Measurements from ENCODE around the gene LIMCH1.
"Not testable (repeated sequence)": the region's sequence is repeated elsewhere in the genome, so short reads cannot be mapped to it uniquely, and the experiment has no call there.

The LIMCH1 gene

DNA sequence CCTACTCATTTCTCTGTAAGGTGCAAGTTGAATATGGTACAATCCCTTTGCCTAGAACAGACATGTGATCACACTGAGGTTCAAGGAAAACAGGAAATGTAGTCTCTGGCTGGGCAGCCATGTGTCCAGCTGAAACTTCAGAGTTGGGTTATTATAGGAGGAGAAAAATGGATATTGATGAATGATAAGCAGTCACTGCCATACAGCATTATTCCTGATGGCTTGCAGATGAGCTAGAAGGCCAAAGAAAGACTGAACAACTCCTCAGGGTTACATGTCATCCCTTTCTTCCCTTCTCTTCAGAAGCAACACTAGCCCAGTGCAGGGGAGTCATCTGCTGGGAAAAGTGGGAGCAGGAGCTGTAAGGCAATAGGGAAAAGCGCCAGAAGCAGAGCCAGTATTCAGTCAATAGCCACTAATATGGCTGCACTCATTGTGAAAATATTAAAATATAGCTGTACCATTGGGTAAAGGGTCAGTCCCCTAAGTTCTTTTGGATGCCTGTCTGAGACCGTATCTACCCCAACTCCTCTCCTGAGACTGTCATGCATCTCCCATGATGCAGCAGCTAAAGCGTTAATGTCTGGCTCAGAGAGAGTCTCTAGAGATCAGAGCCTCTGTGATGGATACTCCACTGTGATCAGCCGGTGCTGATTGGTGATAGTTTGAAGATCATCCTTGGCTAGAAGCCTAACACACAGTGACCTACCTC lies 190.1 kb downstream of the LIMCH1 start:
- no peak for DNase-seq (ENCODE audit: low spot score)

- DNase-seq (ENCODE audit: low spot score) = no peak
Observed at GRCh38 chr4:41728573-41728913, 190.6 kb downstream of the LIMCH1 start.

- DNase-seq (ENCODE audit: low spot score) = no peak
Observed at GRCh38 chr4:41731569-41732126, 193.7 kb downstream of the LIMCH1 start.

DNA sequence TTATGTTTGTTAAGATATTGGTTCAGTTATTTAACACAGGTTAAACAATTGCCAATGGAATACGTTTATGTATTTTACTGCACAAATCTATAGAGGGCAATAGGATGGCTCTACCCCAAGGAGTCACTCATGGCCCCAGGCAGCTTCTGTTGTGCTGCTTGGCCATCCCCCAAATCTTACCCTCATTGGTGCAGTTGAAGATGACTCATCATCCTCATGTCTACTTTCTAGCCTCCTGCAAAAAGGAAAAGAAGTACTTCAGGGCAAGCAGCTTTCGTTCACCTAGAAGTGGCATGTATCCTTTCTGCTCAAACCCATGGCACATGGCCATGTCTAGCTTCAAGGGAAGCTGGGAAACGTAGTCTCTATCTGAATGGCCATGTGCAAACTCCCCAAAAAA lies 196.4 kb downstream of the LIMCH1 start:
- no peak for DNase-seq (ENCODE audit: low spot score)

GRCh38 chr4:41737491-41737890 lies 199.5 kb downstream of the LIMCH1 start:
- DNase-seq (ENCODE audit: low spot score) = not testable (repeated sequence)

DNA sequence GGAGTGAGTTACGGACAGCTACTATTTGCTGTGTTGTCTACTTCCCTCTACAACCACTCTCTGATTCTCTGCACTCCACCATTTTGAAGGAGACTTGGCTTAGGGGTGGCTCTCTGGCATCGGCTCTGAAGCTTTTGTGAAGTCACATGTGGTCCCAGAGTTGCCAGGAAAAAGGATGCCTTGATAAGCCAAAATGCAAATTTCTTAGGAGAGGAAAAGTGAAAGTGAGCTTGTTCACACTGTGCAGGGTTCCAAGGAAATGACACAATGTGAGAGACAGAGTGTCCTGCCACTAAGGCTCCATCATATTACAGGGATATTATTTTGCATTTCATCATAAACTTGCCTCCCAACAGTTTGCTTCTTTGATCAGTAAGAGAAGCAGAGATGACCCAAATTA lies 203.4 kb downstream of the LIMCH1 start:
- no peak for DNase-seq (ENCODE audit: low spot score)

- no peak for DNase-seq (ENCODE audit: low spot score)
Observed at GRCh38 chr4:41744572-41745291, 206.8 kb downstream of the LIMCH1 start.

GRCh38 chr4:41745292-41746024 lies 207.5 kb downstream of the LIMCH1 start:
- no peak for DNase-seq (ENCODE audit: low spot score)

GRCh38 chr4:41746025-41746439 lies 208.1 kb downstream of the LIMCH1 start:
- no peak for DNase-seq (ENCODE audit: low spot score)

DNA sequence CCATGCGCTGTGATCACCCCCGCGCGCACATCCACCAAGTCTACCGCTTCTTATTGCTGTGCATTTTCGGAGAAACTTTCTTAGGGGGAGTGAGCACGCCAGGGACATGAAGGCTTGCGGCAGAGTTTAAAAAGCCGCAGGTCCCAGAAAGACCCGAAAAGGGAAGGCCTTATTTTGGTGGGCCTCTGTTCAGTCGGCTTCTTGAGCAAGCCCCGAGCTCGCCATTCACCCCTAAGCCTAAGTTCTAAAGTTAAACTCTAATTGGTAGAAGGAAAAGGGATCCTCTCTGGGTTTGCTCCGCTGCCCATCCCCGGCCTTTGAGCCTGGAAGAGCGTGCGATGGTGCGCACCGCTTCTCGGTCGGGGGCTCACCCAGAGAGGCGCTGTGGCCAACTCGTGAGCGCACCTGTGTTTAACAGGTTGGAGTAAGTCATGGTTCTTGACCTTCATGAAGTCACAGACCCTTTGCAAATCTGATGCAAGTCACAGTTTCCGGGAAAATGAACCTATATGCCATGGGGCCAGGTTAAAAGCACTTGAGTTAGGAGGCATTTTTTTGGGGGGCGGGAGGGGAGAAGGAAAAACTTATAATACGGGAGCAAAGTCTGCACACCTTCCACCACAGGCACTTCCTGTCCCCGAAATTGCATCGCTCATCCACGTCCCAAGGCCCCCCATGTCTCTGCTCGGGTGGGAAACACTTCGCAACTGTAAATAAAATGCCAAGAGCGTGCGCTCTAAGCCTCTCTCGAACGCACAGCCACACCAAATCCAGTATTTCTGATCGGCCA lies 208.7 kb downstream of the LIMCH1 start:
- no peak for DNase-seq (ENCODE audit: low spot score)

DNA sequence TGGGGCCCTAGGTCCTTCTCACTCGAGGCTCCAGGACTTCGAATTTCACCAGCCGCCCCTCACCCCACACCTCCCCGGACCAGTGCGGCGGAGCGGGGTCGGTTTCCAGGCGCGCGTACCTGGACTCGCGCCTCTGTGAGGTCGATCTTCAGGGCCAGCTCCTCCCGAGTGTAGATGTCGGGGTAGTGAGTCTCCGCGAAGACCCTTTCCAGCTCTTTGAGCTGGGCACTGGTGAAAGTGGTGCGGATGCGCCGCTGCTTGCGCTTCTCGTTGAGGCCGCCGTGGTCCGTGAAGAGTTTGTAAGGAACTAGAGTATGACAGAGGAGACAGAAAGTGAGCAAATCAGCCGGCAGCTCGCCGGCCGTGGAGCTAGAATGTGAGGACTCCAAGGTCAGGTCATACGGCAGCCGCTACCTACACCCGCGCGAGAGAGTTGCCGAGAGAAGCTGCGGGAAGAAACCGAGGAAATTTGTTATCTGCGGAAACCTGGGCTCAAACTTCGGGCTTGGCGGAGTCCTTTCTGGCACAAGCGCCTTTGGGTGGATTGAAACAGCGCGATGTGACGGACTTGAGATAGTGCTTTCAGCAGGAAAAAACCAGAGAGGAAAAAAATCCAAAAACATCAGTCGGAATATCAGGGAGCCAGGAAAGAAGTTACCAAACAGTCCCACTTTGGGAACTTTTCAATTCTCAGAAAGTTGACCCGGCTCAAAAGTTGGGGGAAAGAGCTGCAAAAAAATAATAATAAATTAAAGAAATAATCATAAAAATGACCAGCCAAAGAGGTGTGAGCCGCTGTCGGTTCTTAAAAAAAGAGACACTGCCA lies 209.5 kb downstream of the LIMCH1 start:
- DNase-seq (ENCODE audit: low spot score) = no peak

GRCh38 chr4:41748074-41748570 lies 210.2 kb downstream of the LIMCH1 start:
- no peak for DNase-seq (ENCODE audit: low spot score)

DNA sequence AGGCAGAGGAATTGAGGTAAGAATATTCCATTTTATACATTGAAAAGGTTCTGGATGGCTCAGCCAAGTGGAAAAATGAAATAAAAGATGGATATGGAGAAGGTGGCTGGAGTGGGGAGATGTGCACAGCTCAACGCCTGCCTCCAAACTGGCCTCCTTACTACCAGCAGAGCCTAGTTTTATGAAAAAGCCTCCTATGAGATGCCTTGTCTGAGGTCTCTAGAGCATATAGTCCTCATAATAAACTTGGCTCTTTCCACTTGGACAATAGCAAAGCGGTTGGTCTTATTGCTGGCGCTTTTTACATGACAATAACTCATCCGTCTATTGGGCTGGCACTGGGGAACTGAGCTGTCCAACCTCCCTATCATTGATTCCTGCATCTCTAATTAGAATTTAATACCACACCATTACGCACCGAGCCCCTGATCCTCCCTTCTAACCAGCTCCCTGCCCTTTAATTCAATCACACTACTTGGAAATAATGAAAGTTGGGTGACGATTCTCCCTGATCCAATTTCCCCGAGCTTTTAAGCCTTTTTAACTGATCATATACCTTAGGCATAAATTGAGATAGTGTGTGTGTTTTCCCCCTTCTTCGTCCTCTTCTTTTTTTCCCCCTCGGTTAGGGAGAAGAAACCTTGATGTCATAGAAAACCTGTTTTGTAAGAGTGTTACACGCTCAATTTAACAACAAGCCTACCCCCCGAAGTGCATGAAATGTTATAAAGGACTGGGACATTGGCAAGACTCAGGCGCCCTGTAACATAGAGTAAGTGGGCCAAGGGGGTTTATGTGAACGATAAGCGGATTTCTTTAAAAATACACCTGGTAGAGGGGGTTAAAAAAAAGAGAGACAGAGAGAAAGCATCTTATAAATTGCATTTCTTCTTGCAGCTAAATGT lies 210.9 kb downstream of the LIMCH1 start, which contains the start of gene PHOX2B:
Gene PHOX2B, minus strand, starts transcription at position 155 of the 905 bp plus-strand sequence. Its CDS starts 115 bp downstream, at position 40.
- DNase-seq (ENCODE audit: low spot score) = no peak

DNA sequence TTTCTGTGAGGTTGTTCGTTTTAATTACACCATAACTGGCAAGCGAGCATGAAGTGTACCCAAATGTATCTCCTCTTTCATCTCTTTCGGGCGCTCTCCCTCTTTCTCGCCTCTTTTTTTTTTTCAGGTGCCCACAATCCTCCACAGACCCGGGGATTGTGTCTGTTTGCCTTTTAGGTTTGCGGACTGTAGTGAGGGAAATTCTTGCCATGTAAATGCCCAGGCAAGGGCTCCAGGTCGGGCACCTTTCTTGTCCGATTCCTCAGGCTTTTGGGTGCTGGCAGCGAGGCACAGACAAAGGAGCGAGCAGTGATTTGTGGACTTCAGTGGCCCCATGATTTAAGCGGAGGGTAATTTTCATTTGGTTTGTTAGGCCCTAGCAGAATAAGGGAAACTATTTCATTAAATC lies 211.7 kb downstream of the LIMCH1 start:
- DNase-seq (ENCODE audit: low spot score) = no peak

Measured in hematopoietic multipotent progenitor cell treated with erythropoietin and hydrocortisone succinate and interleukin-3 and kit ligand, for 17 days (in vitro differentiated cells).